Measurements from ENCODE around the gene CTSA. TPM values are rescaled to one million over a fixed set of nuclear protein-coding genes. Genes with fewer than 3 reads are reported as not detected.
"Not testable (repeated sequence)": the region's sequence is repeated elsewhere in the genome, so short reads cannot be mapped to it uniquely, and the experiment has no call there.

The CTSA gene
- total RNA-seq, 1 donor = 61.3 TPM

- no peak for DNase-seq (ENCODE audit: low read depth)
- no peak for TF ChIP-seq CTCF (IDR thresholded peaks at IDR 0.05; ENCODE audit: insufficient read depth, low read depth, low read length)
- H3K4me3 ChIP-seq (ENCODE audit: low read depth, low read length) = no peak overlapping the region
Observed at GRCh38 chr20:45866454-45866853, 24.7 kb upstream of the CTSA start.

GRCh38 chr20:45867136-45867818 lies 23.9 kb upstream of the CTSA start:
- no peak for TF ChIP-seq CTCF (IDR thresholded peaks at IDR 0.05; ENCODE audit: insufficient read depth, low read depth, low read length)
- H3K4me3 ChIP-seq (ENCODE audit: low read depth, low read length) = no peak overlapping the region
- DNase-seq (ENCODE audit: low read depth) = no peak

- DNase-seq (ENCODE audit: low read depth) = peak; percentile 61
- TF ChIP-seq CTCF (IDR thresholded peaks at IDR 0.05; ENCODE audit: insufficient read depth, low read depth, low read length) = no peak
- no peak overlapping the region for H3K4me3 ChIP-seq (ENCODE audit: low read depth, low read length)
Observed at GRCh38 chr20:45867819-45868176, 23.3 kb upstream of the CTSA start.

- TF ChIP-seq CTCF (IDR thresholded peaks at IDR 0.05; ENCODE audit: insufficient read depth, low read depth, low read length) = no peak
- no peak overlapping the region for H3K4me3 ChIP-seq (ENCODE audit: low read depth, low read length)
- no peak for DNase-seq (ENCODE audit: low read depth)
Observed at GRCh38 chr20:45872626-45873025, 18.5 kb upstream of the CTSA start.

GRCh38 chr20:45873409-45874103 lies 17.6 kb upstream of the CTSA start:
- no peak overlapping the region for H3K4me3 ChIP-seq (ENCODE audit: low read depth, low read length)
- no peak for TF ChIP-seq CTCF (IDR thresholded peaks at IDR 0.05; ENCODE audit: insufficient read depth, low read depth, low read length)
- peak; percentile 35 for DNase-seq (ENCODE audit: low read depth)

GRCh38 chr20:45874104-45874481 lies 17.0 kb upstream of the CTSA start:
- not testable (repeated sequence) for DNase-seq (ENCODE audit: low read depth); H3K4me3 ChIP-seq (ENCODE audit: low read depth, low read length)

DNA sequence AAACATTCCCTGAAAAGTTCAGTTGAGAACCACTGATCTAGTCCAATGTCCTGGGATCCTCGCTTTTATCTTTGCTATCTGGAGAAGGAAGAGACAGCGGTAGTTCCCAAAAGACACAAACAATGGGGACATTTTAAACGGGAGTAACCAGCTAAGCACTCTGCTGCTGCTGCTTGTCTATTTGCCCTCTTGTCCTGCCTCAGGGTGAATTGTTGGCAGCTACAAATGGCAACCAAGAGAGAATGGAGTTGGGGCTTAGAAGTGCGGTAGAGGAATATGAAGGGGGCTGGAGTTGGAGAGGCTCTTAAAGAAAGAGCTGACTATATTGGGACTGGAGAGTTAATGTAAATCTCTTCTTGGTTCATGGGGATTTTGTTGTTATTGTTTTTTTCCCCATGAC lies 16.6 kb upstream of the CTSA start:
- DNase-seq (ENCODE audit: low read depth) = no peak
- no peak overlapping the region for H3K4me3 ChIP-seq (ENCODE audit: low read depth, low read length)
- no peak for TF ChIP-seq CTCF (IDR thresholded peaks at IDR 0.05; ENCODE audit: insufficient read depth, low read depth, low read length)
